ENCODE measurements around the gene INSRR.

The INSRR gene

DNA sequence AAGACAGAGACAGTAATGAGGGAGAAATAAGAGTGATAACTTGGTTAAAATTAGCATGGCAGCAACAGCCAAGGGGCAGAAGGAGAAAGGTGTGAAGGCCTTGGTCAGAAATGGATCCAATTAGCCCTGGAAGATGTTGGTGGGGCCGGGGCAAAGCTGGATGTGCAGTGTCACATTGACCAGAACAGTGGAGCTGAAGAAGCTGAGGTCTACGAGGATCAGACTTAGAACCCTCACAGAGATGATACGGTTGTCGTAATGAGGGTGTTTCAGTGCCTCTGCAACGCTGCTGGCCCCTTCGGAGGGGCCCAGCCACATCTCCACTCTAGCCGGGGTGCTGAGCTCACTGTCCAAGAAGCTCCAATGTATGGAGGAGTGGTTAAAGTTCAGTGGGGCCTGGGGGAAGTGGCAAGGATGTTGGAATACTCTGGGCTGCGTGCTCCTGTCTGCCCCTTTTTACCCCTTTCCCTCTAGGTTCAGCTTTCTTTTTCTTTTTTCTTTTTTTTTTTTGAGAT, 56.4 kb downstream of the INSRR start:
- no peaks in the 10 kb centered on the region for H4K20me1 ChIP-seq (ENCODE audit: insufficient read depth)
- H3K27me3 ChIP-seq (ENCODE audit: insufficient read depth, low read depth): no peaks in the 10 kb centered on the region
- H3K79me2 ChIP-seq (ENCODE audit: insufficient read depth, low read depth): no peaks in the 10 kb centered on the region
- no peak overlapping the region for H2AFZ ChIP-seq (ENCODE audit: low read depth)
- H3K9ac ChIP-seq: no peak overlapping the region
- no peak overlapping the region for H3K27ac ChIP-seq
- no peak overlapping the region for H3K4me2 ChIP-seq
- peaks cover 9% of the 10 kb centered on the region; the same call in 1 of the 2 replicates for H3K36me3 ChIP-seq (ENCODE audit: insufficient read depth)
- peaks cover 11% of the 10 kb centered on the region for H3K4me1 ChIP-seq (ENCODE audit: low read depth, poor library complexity, severe bottlenecking)
- TF ChIP-seq, protein P1, sequence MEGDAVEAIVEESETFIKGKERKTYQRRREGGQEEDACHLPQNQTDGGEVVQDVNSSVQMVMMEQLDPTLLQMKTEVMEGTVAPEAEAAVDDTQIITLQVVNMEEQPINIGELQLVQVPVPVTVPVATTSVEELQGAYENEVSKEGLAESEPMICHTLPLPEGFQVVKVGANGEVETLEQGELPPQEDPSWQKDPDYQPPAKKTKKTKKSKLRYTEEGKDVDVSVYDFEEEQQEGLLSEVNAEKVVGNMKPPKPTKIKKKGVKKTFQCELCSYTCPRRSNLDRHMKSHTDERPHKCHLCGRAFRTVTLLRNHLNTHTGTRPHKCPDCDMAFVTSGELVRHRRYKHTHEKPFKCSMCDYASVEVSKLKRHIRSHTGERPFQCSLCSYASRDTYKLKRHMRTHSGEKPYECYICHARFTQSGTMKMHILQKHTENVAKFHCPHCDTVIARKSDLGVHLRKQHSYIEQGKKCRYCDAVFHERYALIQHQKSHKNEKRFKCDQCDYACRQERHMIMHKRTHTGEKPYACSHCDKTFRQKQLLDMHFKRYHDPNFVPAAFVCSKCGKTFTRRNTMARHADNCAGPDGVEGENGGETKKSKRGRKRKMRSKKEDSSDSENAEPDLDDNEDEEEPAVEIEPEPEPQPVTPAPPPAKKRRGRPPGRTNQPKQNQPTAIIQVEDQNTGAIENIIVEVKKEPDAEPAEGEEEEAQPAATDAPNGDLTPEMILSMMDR (conservative IDR thresholded peaks at IDR 0.05; ENCODE audit: low read depth, low read length): no peak
- no peak overlapping the region for H3K4me3 ChIP-seq (IDR thresholded peaks at IDR 0.05; ENCODE audit: insufficient read depth, low read depth, low read length)

DNA sequence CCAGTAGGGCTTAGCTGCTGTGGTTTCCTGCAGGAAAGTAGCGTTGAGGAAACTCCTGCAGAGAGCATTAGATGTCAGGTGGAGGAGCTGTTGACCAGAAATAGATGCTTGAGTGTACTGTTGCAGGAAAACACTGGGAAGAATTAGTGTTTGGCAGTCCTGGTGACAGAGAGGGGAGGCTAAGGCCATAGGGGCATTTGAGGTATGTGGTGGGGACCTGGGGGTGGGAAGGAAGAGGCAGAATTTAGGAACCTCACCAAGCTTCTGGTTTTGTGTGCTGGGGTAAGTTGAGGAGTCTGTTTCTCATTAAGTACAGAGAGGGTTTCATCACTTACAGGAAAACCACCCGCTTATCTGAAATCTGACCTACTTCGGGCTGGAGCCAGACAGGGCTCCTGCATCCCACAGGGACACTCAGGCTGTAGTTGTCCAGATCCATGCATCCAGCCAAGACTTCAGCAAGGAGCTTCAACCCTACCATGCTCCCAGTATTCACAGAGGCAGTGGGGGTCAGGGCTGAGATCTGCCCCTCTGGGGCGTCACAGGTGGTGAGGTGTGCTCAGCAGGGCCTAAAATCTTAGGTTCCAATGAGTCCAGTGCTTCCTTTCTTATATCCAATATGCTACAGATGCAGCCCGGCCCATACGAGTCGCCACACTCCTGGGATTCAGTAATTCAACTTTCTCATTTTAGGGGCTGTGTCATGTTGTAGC, 57.4 kb downstream of the INSRR start:
- Histone ChIP-seq H4K20me1 (ENCODE audit: insufficient read depth) (no peaks in the 10 kb centered on the region), H3K79me2 (ENCODE audit: insufficient read depth, low read depth) (no peaks in the 10 kb centered on the region), H3K4me2 (no peak overlapping the region), H3K36me3 (ENCODE audit: insufficient read depth) (peaks cover 9% of the 10 kb centered on the region; the same call in 1 of the 2 replicates), H3K27me3 (ENCODE audit: insufficient read depth, low read depth) (no peaks in the 10 kb centered on the region), H2AFZ (ENCODE audit: low read depth) (no peak overlapping the region), H3K4me1 (ENCODE audit: low read depth, poor library complexity, severe bottlenecking) (peaks cover 7% of the 10 kb centered on the region), H3K9ac (no peak overlapping the region), H3K4me3 (IDR thresholded peaks at IDR 0.05; ENCODE audit: insufficient read depth, low read depth, low read length) (no peak overlapping the region), H3K27ac (no peak overlapping the region)
- TF ChIP-seq, protein P1 (conservative IDR thresholded peaks at IDR 0.05; ENCODE audit: low read depth, low read length): no peak

DNA sequence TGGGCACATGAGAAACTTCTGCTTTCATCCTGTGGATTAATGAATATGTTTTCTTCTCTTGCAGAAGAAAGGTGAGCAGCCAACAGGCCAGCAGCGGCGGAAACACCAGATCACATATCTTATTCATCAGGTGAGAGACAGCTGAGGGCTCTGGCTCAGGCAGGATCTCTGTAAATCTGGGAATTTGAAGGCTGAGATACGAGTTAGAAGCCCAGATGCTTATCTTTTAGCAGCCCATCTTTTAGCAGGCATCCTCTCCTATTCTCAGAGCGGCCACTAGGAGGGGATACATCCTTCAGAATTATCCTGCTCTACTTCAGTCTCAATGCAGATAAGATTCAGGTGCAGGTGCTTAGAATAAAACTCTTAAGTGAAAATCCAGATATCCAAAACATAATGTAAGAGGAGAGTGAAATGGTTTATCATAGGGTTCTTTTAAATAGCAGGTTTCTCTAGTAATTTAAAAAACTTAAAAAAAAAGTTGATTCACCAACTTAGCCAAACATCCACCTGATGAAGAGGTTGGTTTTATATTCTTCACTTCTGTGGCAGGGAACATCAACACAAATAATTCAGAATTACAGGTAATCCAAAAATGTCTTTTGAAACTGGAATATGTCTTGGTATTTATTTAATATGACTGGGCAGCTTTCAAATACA, 61.6 kb downstream of the INSRR start:
- TF ChIP-seq, protein P1 (conservative IDR thresholded peaks at IDR 0.05; ENCODE audit: low read depth, low read length): peak; percentile 100
- Histone ChIP-seq H3K36me3 (ENCODE audit: insufficient read depth) (peaks cover 26% of the 10 kb centered on the region; the same call in 1 of the 2 replicates), H3K79me2 (ENCODE audit: insufficient read depth, low read depth) (no peaks in the 10 kb centered on the region), H3K27me3 (ENCODE audit: insufficient read depth, low read depth) (no peaks in the 10 kb centered on the region), H3K4me1 (ENCODE audit: low read depth, poor library complexity, severe bottlenecking) (peaks cover 15% of the 10 kb centered on the region), H4K20me1 (ENCODE audit: insufficient read depth) (no peaks in the 10 kb centered on the region), H3K4me3 (IDR thresholded peaks at IDR 0.05; ENCODE audit: insufficient read depth, low read depth, low read length) (no peak overlapping the region), H2AFZ (ENCODE audit: low read depth) (no peak overlapping the region), H3K27ac (no peak overlapping the region), H3K9ac (no peak overlapping the region), H3K4me2 (no peak overlapping the region)

GRCh38 chr1:156796340-156797097, 62.4 kb downstream of the INSRR start:
- Histone ChIP-seq H4K20me1 (ENCODE audit: insufficient read depth) (no peaks in the 10 kb centered on the region), H2AFZ (ENCODE audit: low read depth) (no peak overlapping the region), H3K79me2 (ENCODE audit: insufficient read depth, low read depth) (no peaks in the 10 kb centered on the region), H3K4me3 (IDR thresholded peaks at IDR 0.05; ENCODE audit: insufficient read depth, low read depth, low read length) (no peak overlapping the region), H3K27me3 (ENCODE audit: insufficient read depth, low read depth) (no peaks in the 10 kb centered on the region), H3K4me2 (no peak overlapping the region), H3K9ac (no peak overlapping the region), H3K36me3 (ENCODE audit: insufficient read depth) (peaks cover 26% of the 10 kb centered on the region; the same call in 1 of the 2 replicates), H3K27ac (no peak overlapping the region), H3K4me1 (ENCODE audit: low read depth, poor library complexity, severe bottlenecking) (peaks cover 15% of the 10 kb centered on the region)
- TF ChIP-seq, protein P1 (conservative IDR thresholded peaks at IDR 0.05; ENCODE audit: low read depth, low read length): no peak

All from KMS-11 (cell line).